HepG2 (cell line): ENCODE results near the gene SH3TC2. TPM values are rescaled to one million over a fixed set of nuclear protein-coding genes. Genes with fewer than 3 reads are reported as not detected.

Experiments used
- ATAC-seq: fragments of 200-7000 bp; cut with Tn5 transposase; 3 replicates; pipeline ENCODE4 v1.9.1; 2020; ENCODE audit warnings: mild to moderate bottlenecking, moderate library complexity
- BruUV-seq: library from RNA; stranded (reverse); fragments of 400-500 nt; replicated peaks from 2 replicates; lab custom pipeline; 2021; lab: Mats Ljungman, UMichigan
- CTCF ChIA-PET: fragments of 300-600 bp; formaldehyde crosslinking; extraction: SDS; loops from one replicate; lab custom pipeline; 2021; ENCODE audit warnings: low total read pairs, inconsistent platforms, low intra/inter-chr PET ratio; lab: Yijun Ruan, JAX
- POLR2A ChIA-PET: fragments of 350-600 bp; sonication (Branson Sonifier 250); formaldehyde crosslinking; loops from one replicate; lab custom pipeline; 2020; ENCODE audit warnings: antibody characterized with exemption, inconsistent platforms; lab: Yijun Ruan, JAX
- DNase-seq: peaks from one replicate; pipeline ENCODE4 v3.0.0-alpha.2; 2015; ENCODE audit warnings: low spot score
- FAIRE-seq: peaks from 3 replicates; lab custom pipeline; 2011; peaks lifted over from hg19 to GRCh38; lab: Jason Lieb, UNC
- H2AFZ ChIP-seq: one replicate; pipeline ENCODE4 v1.6.1; 2011; ENCODE audit warnings: low read length, inconsistent platforms
- H3K27ac ChIP-seq: fragments of 300-600 bp; 3 replicates; pipeline ENCODE4 v1.8.0; 2011; ENCODE audit warnings: mixed run types, mild to moderate bottlenecking, mixed read lengths, low read length, inconsistent platforms; ENCODE audit not compliant: insufficient read depth; ENCODE audit errors: extremely low read length
- H3K27me3 ChIP-seq, 2 experiments: fragments of 200-600 bp in 1 of 2; 2 replicates in 1 of 2; 3 replicates in 1 of 2; pipeline versions ENCODE4 v1.6.0 to v1.8.0; 2011; ENCODE audit warnings: low read length in 2 of 2, mild to moderate bottlenecking in 2 of 2, moderate library complexity in 2 of 2, inconsistent platforms in 1 of 2; ENCODE audit not compliant: insufficient read depth in 2 of 2, control insufficient read depth in 1 of 2
- H3K36me3 ChIP-seq, 2 experiments: fragments of 200-600 bp in 1 of 2; replicated peaks in 1 of 2; 2 replicates in 1 of 2; 3 replicates in 1 of 2; pipeline versions ENCODE4 v1.5.1 to v1.8.0; 2011; ENCODE audit warnings: low read length in 2 of 2, inconsistent platforms in 1 of 2; ENCODE audit not compliant: insufficient read depth in 2 of 2, control insufficient read depth in 1 of 2
- H3K4me1 ChIP-seq: 2 replicates; pipeline ENCODE4 v1.5.1; 2012; ENCODE audit warnings: low read length, inconsistent platforms; ENCODE audit not compliant: insufficient read depth
- H3K4me2 ChIP-seq: 2 replicates; pipeline ENCODE4 v1.6.0; 2011; ENCODE audit warnings: low read depth, low read length, inconsistent platforms
- H3K4me3 ChIP-seq, 3 experiments: fragments of 200-600 bp in 1 of 3; sonication (generic), shearing (Covaris generic) in 1 of 3; replicated peaks in 1 of 3; 2 replicates each; pipeline ENCODE4 v1.5.1; 2011 to 2016; ENCODE audit warnings: low read length in 3 of 3, inconsistent platforms in 2 of 3, low read depth in 2 of 3, mild to moderate bottlenecking in 2 of 3, control low read depth in 1 of 3, mixed read lengths in 1 of 3; ENCODE audit not compliant: insufficient read depth in 1 of 3
- H3K79me2 ChIP-seq: one replicate; pipeline ENCODE4 v1.6.1; 2011; ENCODE audit warnings: low read length, inconsistent platforms; ENCODE audit not compliant: insufficient read depth
- H3K9ac ChIP-seq: 2 replicates; pipeline ENCODE4 v1.6.0; 2011; ENCODE audit warnings: mild to moderate bottlenecking, low read depth, low read length, inconsistent platforms; ENCODE audit not compliant: insufficient read depth
- H3K9me3 ChIP-seq: 2 replicates; pipeline ENCODE4 v1.5.1; 2012; ENCODE audit warnings: mild to moderate bottlenecking, low read length
- H4K20me1 ChIP-seq: 2 replicates; pipeline ENCODE4 v1.6.0; 2011; ENCODE audit warnings: inconsistent platforms, mild to moderate bottlenecking, low read length, moderate library complexity; ENCODE audit not compliant: insufficient read depth
- ADNP ChIP-seq: sonication (generic); formaldehyde crosslinking; IDR thresholded peaks from 2 replicates; pipeline ENCODE4 v1.4.0; 2020; ENCODE audit warnings: missing genetic modification reagents
- DNMT1 ChIP-seq: sonication (generic); formaldehyde crosslinking; IDR thresholded peaks from 2 replicates; pipeline ENCODE4 v1.5.1; 2020; ENCODE audit warnings: mild to moderate bottlenecking, missing genetic modification reagents
- GPN1 ChIP-seq: sonication (generic); formaldehyde crosslinking; IDR thresholded peaks from 2 replicates; pipeline ENCODE4 v1.5.1; 2020; ENCODE audit warnings: missing genetic modification reagents, borderline replicate concordance
- MBD4 ChIP-seq: IDR thresholded peaks from 2 replicates; pipeline ENCODE4 v1.6.1; 2012; ENCODE audit warnings: low read length, inconsistent platforms, borderline replicate concordance
- NFIB ChIP-seq: sonication (generic); formaldehyde crosslinking; IDR thresholded peaks from 2 replicates; pipeline ENCODE4 v1.9.0; 2021; ENCODE audit warnings: missing genetic modification reagents, mild to moderate bottlenecking, borderline replicate concordance
- POGK ChIP-seq: sonication (generic); formaldehyde crosslinking; conservative IDR thresholded peaks from 2 replicates; pipeline ENCODE4 v1.8.0; 2022; ENCODE audit warnings: mild to moderate bottlenecking, moderate library complexity, missing genetic modification reagents
- POGZ ChIP-seq: sonication (generic); formaldehyde crosslinking; IDR thresholded peaks from 2 replicates; pipeline ENCODE4 v1.4.0; 2020; ENCODE audit warnings: mild to moderate bottlenecking, missing genetic modification reagents
- RAD21 ChIP-seq: fragments of 450-650 bp; formaldehyde crosslinking; IDR thresholded peaks from 2 replicates; pipeline ENCODE4 v1.5.0; 2020; ENCODE audit warnings: mild to moderate bottlenecking
- TOE1 ChIP-seq: sonication (generic); formaldehyde crosslinking; IDR thresholded peaks from 2 replicates; pipeline ENCODE4 v1.4.0; 2020; ENCODE audit warnings: mild to moderate bottlenecking, missing genetic modification reagents
- ZFP62 ChIP-seq: sonication (generic); formaldehyde crosslinking; IDR thresholded peaks from 2 replicates; pipeline ENCODE4 v1.4.0; 2020; ENCODE audit warnings: missing genetic modification reagents
- ZKSCAN1 ChIP-seq: fragments of 150-350 bp; IDR thresholded peaks from 2 replicates; pipeline ENCODE4 v1.6.1; 2014; ENCODE audit warnings: low read length
- ZNF10 ChIP-seq: sonication (generic); formaldehyde crosslinking; IDR thresholded peaks from 2 replicates; pipeline ENCODE4 v1.4.0; 2020; ENCODE audit warnings: mild to moderate bottlenecking, low read depth, missing genetic modification reagents, borderline replicate concordance
- ZNF124 ChIP-seq: sonication (generic); formaldehyde crosslinking; IDR thresholded peaks from 2 replicates; pipeline ENCODE4 v1.4.0; 2020; ENCODE audit warnings: missing genetic modification reagents
- ZNF207 ChIP-seq: fragments of 450-650 bp; IDR thresholded peaks from 2 replicates; pipeline ENCODE4 v1.6.1; 2016; ENCODE audit warnings: antibody characterized with exemption, borderline replicate concordance
- ZNF274 ChIP-seq: sonication (generic); formaldehyde crosslinking; IDR thresholded peaks from 2 replicates; pipeline ENCODE4 v1.5.1; 2020; ENCODE audit warnings: mild to moderate bottlenecking, missing genetic modification reagents
- ZNF576 ChIP-seq: sonication (generic); formaldehyde crosslinking; IDR thresholded peaks from 2 replicates; pipeline ENCODE4 v1.4.0; 2020; ENCODE audit warnings: mild to moderate bottlenecking, missing genetic modification reagents
- ZSCAN31 ChIP-seq: sonication (generic); formaldehyde crosslinking; IDR thresholded peaks from 2 replicates; pipeline ENCODE4 v1.5.0; 2020; ENCODE audit warnings: low read depth, mild to moderate bottlenecking, missing genetic modification reagents
- WGBS: methylation state at CpG from one replicate; pipeline ENCODE4 v1.1.6; 2017; ENCODE audit warnings: low lambda C conversion rate; 5-methylcytosine and 5-hydroxymethylcytosine counted together
- in situ Hi-C: cut with HindIII; loops from 2 replicates; pipeline ENCODE4 v1.10.0; 2017; ENCODE audit warnings: low pct_unique_long_range_greater_than_20kb; ENCODE audit not compliant: extremely low pct_ligation_motif_present
- intact Hi-C: fragments of 100-400 bp; cut with micrococcal nuclease; formaldehyde crosslinking; loops from one replicate; pipeline ENCODE4 v1.10.0; 2022; ENCODE audit not compliant: unreplicated experiment
- polyA plus RNA-seq, 8 experiments: library from polyadenylated mRNA; depleted of rRNA in 3 of 8; stranded (reverse) in 7 of 8; unstranded in 1 of 8; fragments of >200 nt; fragmentation: Illumina TruSeq in 4 of 8; extraction: Trizol in 4 of 8; gene quantifications; 2 replicates each; pipeline versions ENCODE4 v1.2.1 to v1.2.3, GENCODE V29; 2011 to 2016; ENCODE audit warnings: low read depth in 4 of 8, missing spikeins in 1 of 8, mixed read lengths in 1 of 8; ENCODE audit not compliant: insufficient read depth in 1 of 8
- total RNA-seq, 5 experiments: library from RNA; depleted of rRNA; stranded (reverse); fragments of >200 nt; fragmentation: Illumina TruSeq; extraction: Trizol; gene quantifications; 2 replicates each; pipeline ENCODE4 v1.2.3, GENCODE V29; 2016; ENCODE audit warnings: low read depth in 1 of 5

SH3TC2 gene
- total and polyA plus RNA-seq, 2 of the 13 experiments (the other 11 are each of a cell fraction or from before 2014, with no cell fraction given) = 0.34 to 0.71 TPM

GRCh38 chr5:149089796-149090195 lies 26.9 kb upstream of the SH3TC2 start:
- no peak for FAIRE-seq
- no peak overlapping the region for H3K27ac ChIP-seq
- H3K4me2 ChIP-seq = no peak overlapping the region
- ATAC-seq = no peak
- ChIA-PET CTCF (no interaction called here), POLR2A (no interaction called here)
- no peaks in the 10 kb centered on the region for H3K4me1 ChIP-seq
- 0% methylated on average over 2 of the region's 2 CpGs for WGBS
- no TSS peak for BruUV-seq
- in situ Hi-C loops (no loop called here), intact Hi-C loops (no loop called here)
- H4K20me1 ChIP-seq = no peaks in the 10 kb centered on the region
- H3K36me3 ChIP-seq = no peaks in the 10 kb centered on the region
- H3K4me3 ChIP-seq = no peak overlapping the region
- no peaks in the 10 kb centered on the region for H3K9me3 ChIP-seq
- H2AFZ ChIP-seq = no peak overlapping the region
- no peak for DNase-seq
- no peak overlapping the region for H3K9ac ChIP-seq
- peaks cover 0 to 3% of the 10 kb centered on the region in 2 experiments; a peak in 1 of 5 replicates for H3K27me3 ChIP-seq
- no peaks in the 10 kb centered on the region for H3K79me2 ChIP-seq
- TF ChIP-seq POGK = no peak
- TF ChIP-seq ZSCAN31 (CRISPR knock-in tag) = no peak
- no peak for TF ChIP-seq MBD4
- no peak for TF ChIP-seq DNMT1 (CRISPR knock-in tag)
- no peak for TF ChIP-seq ZNF274
- no peak for TF ChIP-seq ZNF124
- TF ChIP-seq TOE1 (CRISPR knock-in tag) = no peak
- TF ChIP-seq ZNF207 = no peak
- no peak for TF ChIP-seq ZNF576 (CRISPR knock-in tag)
- TF ChIP-seq ZNF10 (CRISPR knock-in tag) = no peak
- no peak for TF ChIP-seq ADNP (CRISPR knock-in tag)
- TF ChIP-seq GPN1 (CRISPR knock-in tag) = no peak
- no peak for TF ChIP-seq RAD21 (CRISPR knock-in tag)
- TF ChIP-seq POGZ (CRISPR knock-in tag) = no peak
- no peak for TF ChIP-seq NFIB (CRISPR knock-in tag)
- TF ChIP-seq ZFP62 (CRISPR knock-in tag) = no peak
- no peak for TF ChIP-seq ZKSCAN1
